Mesendoderm (in vitro differentiated cells): ENCODE measurements around the gene SYPL1.

ENCODE experiments used
- DNase-seq: peaks from one replicate; pipeline ENCODE4 v3.0.0; 2013
- H2AK5ac ChIP-seq: 2 replicates; pipeline ENCODE4 v1.6.1; 2013; ENCODE audit warnings: low read length, inconsistent platforms
- H2BK120ac ChIP-seq: 2 replicates; pipeline ENCODE4 v1.6.1; 2013; ENCODE audit warnings: low read depth, mild to moderate bottlenecking, low read length, moderate library complexity, mixed read lengths
- H2BK15ac ChIP-seq: replicated peaks from 2 replicates; pipeline ENCODE4 v1.6.1; 2013; ENCODE audit warnings: low read depth, mild to moderate bottlenecking, moderate library complexity
- H2BK5ac ChIP-seq: 2 replicates; pipeline ENCODE4 v1.6.1; 2013; ENCODE audit warnings: low read length, inconsistent platforms
- H3K18ac ChIP-seq: 2 replicates; pipeline ENCODE4 v1.6.1; 2013; ENCODE audit warnings: mild to moderate bottlenecking, low read length, mixed read lengths
- H3K23ac ChIP-seq: one replicate; pipeline ENCODE4 v1.6.1; 2013; ENCODE audit warnings: low read length
- H3K27ac ChIP-seq: 2 replicates; pipeline ENCODE4 v1.5.1; 2013; ENCODE audit warnings: low read depth, mild to moderate bottlenecking, inconsistent platforms, low read length, moderate library complexity
- H3K27me3 ChIP-seq: 2 replicates; pipeline ENCODE4 v1.6.1; 2013; ENCODE audit warnings: low read length, control low read depth, mild to moderate bottlenecking, inconsistent platforms; ENCODE audit not compliant: insufficient read depth, poor library complexity
- H3K36me3 ChIP-seq: 2 replicates; pipeline ENCODE4 v1.6.1; 2013; ENCODE audit warnings: low read length, inconsistent platforms; ENCODE audit not compliant: control insufficient read depth, insufficient read depth
- H3K4ac ChIP-seq: one replicate; pipeline ENCODE4 v1.6.1; 2013; ENCODE audit warnings: low read depth, mild to moderate bottlenecking, low read length, moderate library complexity
- H3K4me1 ChIP-seq: 2 replicates; pipeline ENCODE4 v1.6.1; 2013; ENCODE audit warnings: low read depth, low read length, inconsistent platforms; ENCODE audit not compliant: control insufficient read depth
- H3K4me2 ChIP-seq: 2 replicates; pipeline ENCODE4 v1.6.1; 2013; ENCODE audit warnings: low read length
- H3K4me3 ChIP-seq: 2 replicates; pipeline ENCODE4 v1.5.1; 2013; ENCODE audit warnings: mild to moderate bottlenecking, low read length
- H3K56ac ChIP-seq: one replicate; pipeline ENCODE4 v1.6.1; 2013; ENCODE audit warnings: low read length
- H3K79me1 ChIP-seq: 2 replicates; pipeline ENCODE4 v1.6.1; 2013; ENCODE audit warnings: low read length, inconsistent platforms
- H3K79me2 ChIP-seq: 2 replicates; pipeline ENCODE4 v1.6.1; 2013; ENCODE audit warnings: mild to moderate bottlenecking, low read length; ENCODE audit not compliant: control insufficient read depth, insufficient read depth
- H3K9ac ChIP-seq: 2 replicates; pipeline ENCODE4 v1.6.1; 2013; ENCODE audit warnings: low read length, inconsistent platforms
- H4K5ac ChIP-seq: one replicate; pipeline ENCODE4 v1.6.1; 2013; ENCODE audit warnings: low read length
- H4K8ac ChIP-seq: one replicate; pipeline ENCODE4 v1.6.1; 2013; ENCODE audit warnings: low read depth, mild to moderate bottlenecking, control low read depth, low read length, moderate library complexity
- WGBS: extraction: QIAGEN DNeasy Blood & Tissue Kit; methylation state at CpG from one replicate; pipeline ENCODE4 v1.1.7; 2013; ENCODE audit warnings: low lambda C conversion rate, missing lambda C conversion rate; ENCODE audit not compliant: insufficient coverage; ENCODE audit errors: extremely low coverage; 5-methylcytosine and 5-hydroxymethylcytosine counted together

SYPL1 gene

DNA sequence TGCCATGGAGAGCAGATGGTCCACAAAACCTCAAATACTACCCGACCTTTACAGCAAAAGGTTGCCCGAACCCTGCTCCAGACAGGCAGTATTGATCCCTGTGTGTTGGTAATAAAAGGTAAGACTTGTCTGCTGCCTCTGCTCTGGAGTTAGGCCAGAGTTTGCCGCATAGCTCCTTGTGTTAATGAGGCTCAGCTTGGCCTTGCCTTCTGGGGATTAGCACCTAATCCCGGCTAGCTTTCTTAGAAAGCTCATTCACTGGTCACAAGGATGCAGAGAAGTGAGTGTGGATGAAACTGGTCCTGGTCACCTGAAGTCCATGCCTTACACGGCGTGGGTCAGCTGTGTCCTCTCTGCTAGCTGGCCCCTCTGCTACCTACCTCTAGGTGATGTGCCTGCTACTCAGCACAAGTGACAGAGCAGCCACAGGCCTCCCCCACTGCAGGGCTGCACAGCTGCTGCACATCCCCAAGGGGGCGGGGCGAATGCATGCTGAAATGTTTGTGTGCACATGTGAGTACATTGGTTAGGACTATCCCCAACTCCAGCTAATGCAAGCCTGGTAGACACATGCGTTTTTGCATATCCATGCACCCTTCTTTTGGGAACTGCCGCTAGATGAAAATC is 31.7 kb upstream of the SYPL1 start:
- H2AK5ac ChIP-seq, result no peak overlapping the region
- H4K8ac ChIP-seq, result no peak overlapping the region
- no peaks in the 10 kb centered on the region for H3K79me2 ChIP-seq
- H3K4ac ChIP-seq, result no peak overlapping the region
- H2BK15ac ChIP-seq, result no peak overlapping the region
- WGBS, result no CpG with 5 or more reads among the region's 10 CpGs
- no peaks in the 10 kb centered on the region for H3K79me1 ChIP-seq
- H3K9ac ChIP-seq, result no peak overlapping the region
- H3K27ac ChIP-seq, result no peak overlapping the region
- no peak overlapping the region for H3K23ac ChIP-seq
- no peak overlapping the region for H3K4me2 ChIP-seq
- no peak overlapping the region for H2BK5ac ChIP-seq
- H3K4me3 ChIP-seq, result no peak overlapping the region
- peaks cover 2% of the 10 kb centered on the region for H3K4me1 ChIP-seq
- no peaks in the 10 kb centered on the region for H3K27me3 ChIP-seq
- H3K56ac ChIP-seq, result no peak overlapping the region
- no peak overlapping the region for H4K5ac ChIP-seq
- H3K18ac ChIP-seq, result no peak overlapping the region
- H3K36me3 ChIP-seq, result no peaks in the 10 kb centered on the region
- peak; percentile 31 for DNase-seq
- H2BK120ac ChIP-seq, result no peak overlapping the region

GRCh38 chr7:106142136-106142535 is 30.0 kb upstream of the SYPL1 start:
- H3K4me3 ChIP-seq, result no peak overlapping the region
- H2AK5ac ChIP-seq, result no peak overlapping the region
- no peak overlapping the region for H2BK15ac ChIP-seq
- no peak overlapping the region for H3K4me2 ChIP-seq
- H3K27ac ChIP-seq, result no peak overlapping the region
- WGBS, result no CpG with 5 or more reads among the region's 1 CpG
- H2BK120ac ChIP-seq, result no peak overlapping the region
- H3K79me1 ChIP-seq, result no peaks in the 10 kb centered on the region
- no peak overlapping the region for H3K9ac ChIP-seq
- no peak overlapping the region for H3K56ac ChIP-seq
- H3K36me3 ChIP-seq, result no peaks in the 10 kb centered on the region
- no peaks in the 10 kb centered on the region for H3K27me3 ChIP-seq
- H3K18ac ChIP-seq, result no peak overlapping the region
- no peak overlapping the region for H2BK5ac ChIP-seq
- H4K8ac ChIP-seq, result no peak overlapping the region
- no peaks in the 10 kb centered on the region for H3K79me2 ChIP-seq
- no peak overlapping the region for H4K5ac ChIP-seq
- H3K4ac ChIP-seq, result no peak overlapping the region
- H3K4me1 ChIP-seq, result peaks cover 2% of the 10 kb centered on the region
- no peak overlapping the region for H3K23ac ChIP-seq
- no peak for DNase-seq

- H4K8ac ChIP-seq, result no peak overlapping the region
- H3K18ac ChIP-seq, result no peak overlapping the region
- no peak for DNase-seq
- no peak overlapping the region for H3K56ac ChIP-seq
- H3K23ac ChIP-seq, result no peak overlapping the region
- no peak overlapping the region for H4K5ac ChIP-seq
- no peak overlapping the region for H2AK5ac ChIP-seq
- no peaks in the 10 kb centered on the region for H3K79me2 ChIP-seq
- no peak overlapping the region for H2BK120ac ChIP-seq
- no peak overlapping the region for H3K4me3 ChIP-seq
- WGBS, result no CpG with 5 or more reads among the region's 7 CpGs
- no peak overlapping the region for H2BK15ac ChIP-seq
- no peak overlapping the region for H3K9ac ChIP-seq
- no peak overlapping the region for H3K4me2 ChIP-seq
- no peak overlapping the region for H3K27ac ChIP-seq
- H3K4ac ChIP-seq, result no peak overlapping the region
- no peaks in the 10 kb centered on the region for H3K27me3 ChIP-seq
- H3K4me1 ChIP-seq, result peaks cover 2% of the 10 kb centered on the region
- no peaks in the 10 kb centered on the region for H3K79me1 ChIP-seq
- H2BK5ac ChIP-seq, result no peak overlapping the region
- no peaks in the 10 kb centered on the region for H3K36me3 ChIP-seq
These were observed 28.5 kb upstream of the SYPL1 start for GRCh38 chr7:106140406-106141173.

GRCh38 chr7:106139265-106140251 is 27.4 kb upstream of the SYPL1 start:
- no peak overlapping the region for H3K4me2 ChIP-seq
- H3K4me3 ChIP-seq, result no peak overlapping the region
- no peak overlapping the region for H4K8ac ChIP-seq
- H3K4me1 ChIP-seq, result peaks cover 2% of the 10 kb centered on the region
- H3K27me3 ChIP-seq, result no peaks in the 10 kb centered on the region
- H3K27ac ChIP-seq, result no peak overlapping the region
- no peak overlapping the region for H2BK120ac ChIP-seq
- no peak for DNase-seq
- no peak overlapping the region for H3K56ac ChIP-seq
- no peak overlapping the region for H2BK15ac ChIP-seq
- H4K5ac ChIP-seq, result no peak overlapping the region
- H3K79me2 ChIP-seq, result no peaks in the 10 kb centered on the region
- H2BK5ac ChIP-seq, result no peak overlapping the region
- WGBS, result no CpG with 5 or more reads among the region's 8 CpGs
- no peak overlapping the region for H3K23ac ChIP-seq
- H3K4ac ChIP-seq, result no peak overlapping the region
- no peak overlapping the region for H3K9ac ChIP-seq
- no peaks in the 10 kb centered on the region for H3K36me3 ChIP-seq
- no peak overlapping the region for H3K18ac ChIP-seq
- no peak overlapping the region for H2AK5ac ChIP-seq
- no peaks in the 10 kb centered on the region for H3K79me1 ChIP-seq

DNA sequence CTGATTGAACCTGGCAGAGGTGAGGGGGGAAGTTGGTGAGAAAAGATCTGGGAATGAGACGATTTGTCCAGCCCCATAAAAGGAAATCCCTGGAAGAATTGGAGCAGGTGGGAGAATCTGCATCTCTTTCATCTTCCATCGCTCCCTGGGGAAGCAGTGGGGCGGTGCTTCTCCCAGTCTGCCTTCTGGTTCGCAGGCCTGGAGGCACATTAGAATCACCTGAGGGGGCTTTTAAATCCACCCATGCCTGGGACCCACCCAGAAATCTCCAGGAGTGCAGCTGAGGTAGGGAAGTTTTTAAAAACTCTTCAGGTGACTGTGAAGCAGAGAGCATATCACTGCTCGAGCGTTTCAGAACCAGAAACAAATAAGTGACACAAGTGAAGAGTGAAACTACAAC is 26.7 kb upstream of the SYPL1 start:
- DNase-seq, result no peak
- Histone ChIP-seq H3K18ac (no peak overlapping the region), H2BK15ac (no peak overlapping the region), H3K4me2 (no peak overlapping the region), H3K9ac (no peak overlapping the region), H3K4me1 (peaks cover under 1% of the 10 kb centered on the region), H3K79me2 (no peaks in the 10 kb centered on the region), H2AK5ac (no peak overlapping the region), H3K23ac (no peak overlapping the region), H2BK120ac (no peak overlapping the region), H3K27ac (no peak overlapping the region), H3K56ac (no peak overlapping the region), H2BK5ac (no peak overlapping the region), H3K4ac (no peak overlapping the region), H3K79me1 (no peaks in the 10 kb centered on the region), H3K4me3 (no peak overlapping the region), H3K27me3 (no peaks in the 10 kb centered on the region), H4K5ac (no peak overlapping the region), H4K8ac (no peak overlapping the region), H3K36me3 (no peaks in the 10 kb centered on the region)
- WGBS, result no CpG with 5 or more reads among the region's 6 CpGs
